Measurements from ENCODE around the gene TBC1D2.

TBC1D2 gene

DNA sequence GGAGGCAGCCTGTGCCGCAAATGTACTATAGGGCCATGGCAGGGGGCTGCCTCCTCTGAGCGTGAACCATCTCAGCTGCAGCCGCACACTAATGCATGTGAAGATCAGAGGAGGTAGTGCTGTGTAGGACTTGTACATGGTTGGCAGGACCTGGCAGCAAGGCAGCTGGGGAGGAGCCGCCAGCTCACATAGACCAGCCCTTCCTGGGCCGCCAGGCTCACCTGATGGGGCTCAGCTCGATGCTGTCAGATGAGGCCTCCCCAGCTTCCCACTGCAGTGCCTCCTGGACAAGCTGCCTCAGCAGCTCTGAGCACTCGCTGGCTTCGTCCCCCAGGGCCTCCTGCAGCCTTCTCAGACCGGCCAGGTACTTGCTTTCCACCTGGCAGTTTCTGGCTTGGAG lies 45.0 kb downstream of the TBC1D2 start:
- no peak for DNase-seq

DNA sequence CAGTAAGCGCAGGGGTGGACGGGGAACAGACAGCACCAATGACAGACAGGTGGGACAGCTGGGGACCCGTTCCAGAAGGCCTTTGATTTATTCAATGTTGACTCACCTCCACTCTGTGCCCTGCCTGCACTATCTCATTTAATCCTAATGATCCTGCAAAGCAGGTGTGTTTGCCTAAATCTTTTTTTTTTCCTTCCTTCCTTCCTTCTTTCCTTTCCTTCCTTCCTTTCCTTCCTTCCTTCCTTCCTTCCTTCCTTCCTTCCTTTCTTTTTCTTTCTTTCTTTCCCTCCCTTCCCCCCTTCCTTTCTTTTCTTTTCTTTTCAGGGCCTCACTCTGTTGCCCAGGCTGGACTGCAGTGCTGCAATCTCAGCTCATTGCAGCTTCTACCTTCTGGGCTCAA lies 45.9 kb downstream of the TBC1D2 start:
- no peak for DNase-seq

DNA sequence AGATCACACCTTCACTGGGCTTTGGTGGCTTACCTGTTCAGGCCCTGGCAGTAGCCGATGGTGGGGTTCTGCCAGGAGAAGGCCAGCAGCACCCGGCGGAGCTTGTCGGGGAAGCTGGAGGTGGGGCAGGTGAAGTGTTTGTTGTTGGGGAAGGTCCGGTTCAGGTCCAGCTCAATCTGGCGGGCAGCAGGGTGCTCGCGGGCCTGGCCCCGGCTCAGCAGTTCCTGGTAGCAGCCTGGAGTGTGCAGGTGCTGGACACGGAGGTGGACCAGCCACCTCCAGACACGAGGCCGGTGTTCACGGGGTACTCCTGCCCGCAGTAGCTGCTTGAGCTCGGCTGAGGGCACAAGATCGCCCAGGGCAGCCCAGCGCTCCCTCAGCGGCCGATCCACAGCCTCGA lies 46.8 kb downstream of the TBC1D2 start:
- no peak for DNase-seq

DNA sequence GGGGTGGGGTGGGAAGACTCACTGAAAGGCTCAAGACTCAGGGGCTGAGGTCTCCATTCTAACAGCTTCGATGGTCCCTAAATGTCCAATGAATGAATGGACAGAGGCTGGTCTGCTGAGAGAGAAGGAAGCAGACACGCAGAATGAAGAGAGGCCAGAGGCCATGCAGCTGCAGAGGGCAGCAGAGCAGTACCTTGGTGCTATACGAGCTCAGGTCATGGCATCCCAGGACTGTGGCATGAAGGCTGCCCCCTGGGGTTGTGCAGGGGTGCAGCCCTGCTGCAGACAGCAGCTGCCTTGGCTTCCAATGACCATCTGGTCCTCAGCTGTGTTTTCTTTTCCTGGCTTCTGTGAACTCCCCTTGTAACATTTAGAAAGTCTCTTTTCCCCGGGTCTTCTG lies 47.8 kb downstream of the TBC1D2 start:
- no peak for DNase-seq

DNA sequence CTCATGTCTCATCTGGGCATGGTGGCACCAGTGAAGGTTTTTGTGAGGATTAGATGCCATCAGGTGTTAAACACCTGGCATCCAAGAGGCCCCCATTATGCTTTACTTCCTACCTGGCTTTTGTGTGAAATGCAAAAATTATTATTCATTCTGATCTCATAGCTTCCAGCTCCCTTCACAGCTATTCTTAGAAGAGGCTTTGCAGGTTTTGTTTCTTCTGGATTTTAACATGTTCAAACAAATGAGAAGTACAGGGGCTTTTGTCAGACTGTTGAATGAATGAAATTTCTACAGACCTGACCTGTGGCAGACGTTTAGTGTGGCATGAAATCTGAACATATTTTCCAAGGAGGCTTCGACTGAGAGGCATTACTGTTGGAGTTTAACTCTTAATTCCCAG lies 48.7 kb downstream of the TBC1D2 start:
- no peak for DNase-seq

DNA sequence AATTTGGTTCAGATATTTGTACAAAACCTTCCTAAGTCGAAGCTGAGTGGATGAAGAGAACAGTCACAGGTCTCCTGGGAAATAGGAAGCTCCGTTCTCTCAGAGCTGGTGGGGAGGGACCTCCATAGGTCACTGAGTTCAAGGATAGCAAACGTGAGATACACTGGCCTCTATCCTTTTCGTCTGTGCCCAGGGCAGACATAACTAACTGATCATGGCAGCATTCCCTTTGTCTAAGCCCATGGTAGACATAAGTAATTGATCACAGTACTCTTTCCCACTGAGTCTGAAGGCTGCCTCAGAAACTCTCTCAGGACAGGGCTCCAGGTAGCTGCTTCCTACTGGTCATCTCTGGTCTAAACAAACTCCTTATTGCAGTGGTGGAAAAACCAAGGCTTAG lies 50.8 kb downstream of the TBC1D2 start:
- no peak for DNase-seq

DNA sequence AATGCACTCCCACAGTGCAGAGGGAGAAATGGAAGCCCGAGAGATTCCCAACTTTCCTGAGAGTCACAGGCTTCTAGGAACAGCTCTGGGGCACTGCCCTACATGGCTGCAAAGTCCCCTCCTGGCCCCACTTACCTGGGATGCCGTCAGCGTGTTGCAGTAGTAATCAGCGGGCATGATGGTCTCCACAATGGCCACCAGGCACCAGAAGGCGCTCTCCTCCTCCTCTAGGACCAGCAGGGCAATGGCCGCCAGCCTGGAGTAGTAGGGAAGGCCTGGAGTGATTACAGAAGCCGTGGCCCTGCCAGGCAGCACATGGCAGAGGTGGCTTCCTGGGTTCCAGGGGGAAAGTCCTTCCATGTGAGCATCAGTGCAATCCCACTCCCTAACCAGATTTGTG lies 52.3 kb downstream of the TBC1D2 start:
- no peak for DNase-seq

DNA sequence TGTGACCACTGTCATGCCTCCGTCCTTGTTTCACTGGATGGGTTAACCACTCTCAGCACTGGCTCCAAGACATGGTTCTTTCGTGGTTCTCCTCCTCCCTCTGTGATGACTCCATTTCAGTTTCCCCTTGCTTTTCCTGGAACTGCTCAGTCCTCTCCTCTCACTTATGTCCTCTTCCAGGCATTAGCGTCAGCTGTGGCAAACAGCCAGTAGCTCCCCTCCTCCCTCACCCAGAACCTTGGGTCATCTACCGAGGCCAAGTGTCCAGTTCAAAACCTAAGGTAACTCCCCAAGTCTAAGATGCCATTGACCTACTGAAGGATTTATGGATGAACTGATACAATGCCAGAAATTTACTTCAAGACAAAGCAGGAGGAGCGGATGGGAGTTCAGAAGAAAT lies 53.2 kb downstream of the TBC1D2 start:
- no peak for DNase-seq

DNA sequence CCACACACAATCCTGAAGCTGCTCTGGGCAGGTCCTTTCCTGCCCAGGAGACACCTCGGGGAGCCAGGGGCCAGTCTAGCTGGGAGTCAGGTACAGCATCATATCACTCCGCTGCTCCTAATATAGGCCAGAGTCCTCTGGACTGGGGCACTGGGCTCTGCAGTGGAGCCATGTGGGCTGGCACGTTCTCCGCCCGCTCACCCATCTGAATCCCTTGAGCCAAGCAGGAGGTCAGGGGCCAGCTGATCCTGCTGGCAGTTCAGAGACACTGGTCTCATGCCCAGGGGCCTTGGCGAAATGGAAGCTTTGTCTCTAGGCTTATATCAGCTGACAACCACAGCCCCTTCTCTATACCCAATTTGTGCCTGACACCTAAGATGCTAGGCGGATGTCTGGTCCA lies 53.7 kb downstream of the TBC1D2 start:
- DNase-seq = no peak

DNA sequence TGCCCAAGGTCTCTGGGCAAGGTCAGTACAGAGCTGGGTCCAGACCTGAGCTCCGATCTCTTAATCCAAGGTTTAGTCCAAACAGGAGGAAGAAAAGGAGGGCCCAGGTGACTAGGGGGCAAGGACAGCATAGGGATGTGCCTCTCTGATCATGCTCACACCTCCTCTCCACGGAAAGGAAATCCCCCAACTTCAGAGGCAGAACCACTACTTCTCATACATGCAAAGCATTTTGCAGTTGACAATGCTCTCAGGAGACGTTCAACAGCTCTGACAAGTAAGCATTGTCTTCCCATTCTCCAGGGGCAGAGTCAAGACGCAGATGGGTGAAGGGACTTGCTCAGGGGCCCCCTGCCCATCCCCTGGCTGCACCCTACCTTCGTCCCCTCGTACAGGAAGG lies 54.3 kb downstream of the TBC1D2 start:
- DNase-seq = no peak

DNA sequence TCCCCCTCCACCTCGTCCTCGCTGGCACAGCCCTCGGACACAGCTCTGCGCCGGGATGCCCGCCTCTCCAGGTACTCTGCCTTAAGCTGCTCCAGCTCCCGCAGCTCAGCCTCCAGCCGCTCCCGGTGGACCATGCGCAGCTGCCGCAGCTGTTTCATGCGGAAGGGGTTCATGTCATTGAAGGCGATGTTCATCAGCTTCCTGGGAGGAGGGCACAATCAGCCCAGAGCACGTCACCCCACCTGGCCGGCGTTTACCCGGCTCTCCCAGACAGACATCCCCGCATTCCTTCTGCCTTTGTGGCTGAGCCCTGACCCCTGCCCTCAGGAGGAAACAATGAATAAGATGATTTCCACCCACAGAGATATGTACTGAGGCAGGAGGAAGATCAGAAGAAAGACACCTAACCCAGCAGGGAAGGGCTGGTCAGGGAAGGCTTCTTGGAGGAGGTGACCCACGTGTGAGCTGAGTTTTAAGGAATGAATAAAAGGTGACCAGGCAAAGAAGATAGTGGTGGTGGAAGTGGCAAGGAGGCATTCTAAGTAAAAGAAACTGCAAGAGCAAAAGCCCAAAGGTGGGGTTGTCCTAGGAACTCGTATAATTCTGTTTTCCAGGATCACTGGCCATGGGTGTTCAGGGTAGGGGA lies 55.9 kb downstream of the TBC1D2 start:
- no peak for DNase-seq

DNA sequence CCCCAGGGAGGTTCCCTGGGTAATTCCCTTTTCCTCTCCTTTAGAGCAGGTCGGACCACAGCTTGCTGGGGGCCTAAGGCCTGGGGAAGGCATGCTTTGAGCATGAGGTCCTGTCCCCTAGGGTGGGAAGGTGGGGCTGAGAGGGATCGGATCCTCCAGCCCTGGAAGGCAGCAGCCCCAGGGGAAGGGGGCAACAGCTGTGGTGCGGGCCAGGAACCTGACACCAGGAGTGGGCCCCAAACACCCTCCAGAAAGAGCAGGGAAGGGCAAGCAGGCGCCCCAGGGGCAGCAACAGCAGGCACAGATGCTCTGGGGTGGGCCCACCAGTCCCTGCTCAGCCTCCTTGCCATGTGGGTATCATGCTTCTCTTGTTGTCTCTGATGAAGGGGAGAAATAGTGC lies 59.8 kb downstream of the TBC1D2 start:
- DNase-seq = no peak

DNA sequence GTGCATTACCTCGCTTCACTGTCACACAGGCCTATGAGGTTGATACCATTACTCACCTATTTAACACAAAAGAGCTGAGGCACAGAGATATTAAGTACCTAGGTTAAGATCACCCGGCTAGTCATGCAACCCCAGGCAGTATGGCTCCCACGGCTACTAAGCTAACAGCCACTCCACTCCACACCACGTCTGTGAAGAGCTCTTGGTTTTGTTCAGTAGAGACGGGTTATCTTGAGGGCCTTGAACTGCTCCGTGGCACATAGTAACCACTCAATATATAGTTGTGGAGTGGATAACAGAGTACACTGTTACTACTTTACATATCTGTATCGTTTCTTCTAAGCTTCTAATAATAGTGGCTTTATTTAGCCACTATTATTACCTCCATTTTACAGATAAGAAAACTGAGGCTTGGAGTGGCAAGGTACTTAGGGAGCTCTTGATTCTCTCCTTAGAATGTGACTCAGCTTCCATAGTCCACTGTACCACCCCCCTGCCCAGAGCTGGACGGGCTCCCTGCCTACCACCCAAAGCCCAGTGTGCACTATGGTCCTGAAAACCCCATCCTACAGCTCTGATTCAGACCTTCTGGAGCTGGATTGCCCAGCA lies 62.0 kb downstream of the TBC1D2 start:
- DNase-seq = no peak

DNA sequence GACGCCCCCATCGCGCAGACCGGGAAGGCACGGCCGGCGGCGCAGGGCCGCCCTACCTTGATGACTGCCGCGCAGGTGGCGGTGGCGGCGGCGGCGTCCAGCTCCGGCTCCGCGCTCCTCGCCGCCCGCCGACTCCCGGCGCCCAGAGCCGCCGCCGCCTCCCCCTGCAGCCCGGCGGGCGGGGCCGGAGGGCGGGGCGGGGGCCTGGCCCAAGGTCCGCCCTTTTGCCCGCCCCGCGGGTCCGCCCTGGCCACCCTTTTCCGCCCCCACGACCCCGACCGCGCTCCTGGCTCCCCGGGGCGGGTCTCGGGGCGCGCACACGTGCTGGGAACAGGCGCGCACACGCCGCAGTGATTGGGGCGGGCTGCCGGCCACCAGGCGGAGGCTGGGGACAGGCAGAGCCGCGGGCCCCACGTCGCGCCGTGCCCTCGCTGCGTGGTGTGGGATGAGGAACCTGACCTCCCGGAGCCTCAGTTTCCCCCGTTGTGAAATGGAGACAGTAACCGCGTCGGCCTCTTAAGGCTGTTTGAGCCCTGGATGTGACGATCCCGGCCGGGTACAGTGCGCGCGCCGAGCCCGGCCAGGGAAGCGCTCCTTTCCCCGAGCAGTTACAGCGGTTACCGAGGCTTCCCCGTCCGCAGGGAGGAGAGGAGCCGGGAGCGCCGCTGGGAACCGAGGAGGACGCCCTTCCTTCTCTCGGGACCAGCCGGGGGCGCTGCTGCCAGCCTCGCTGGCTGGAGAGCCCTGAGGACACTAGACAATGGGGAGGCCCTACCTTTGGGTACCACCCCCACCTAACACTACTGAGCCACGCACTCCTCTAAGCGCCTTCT lies 62.7 kb downstream of the TBC1D2 start, which contains the start of gene CORO2A:
TSS of gene CORO2A (minus strand) at position 135 of the 833 bp plus-strand sequence. CDS start 34,977 bp downstream, outside the sequence.
- peak; percentile 87 for DNase-seq

DNA sequence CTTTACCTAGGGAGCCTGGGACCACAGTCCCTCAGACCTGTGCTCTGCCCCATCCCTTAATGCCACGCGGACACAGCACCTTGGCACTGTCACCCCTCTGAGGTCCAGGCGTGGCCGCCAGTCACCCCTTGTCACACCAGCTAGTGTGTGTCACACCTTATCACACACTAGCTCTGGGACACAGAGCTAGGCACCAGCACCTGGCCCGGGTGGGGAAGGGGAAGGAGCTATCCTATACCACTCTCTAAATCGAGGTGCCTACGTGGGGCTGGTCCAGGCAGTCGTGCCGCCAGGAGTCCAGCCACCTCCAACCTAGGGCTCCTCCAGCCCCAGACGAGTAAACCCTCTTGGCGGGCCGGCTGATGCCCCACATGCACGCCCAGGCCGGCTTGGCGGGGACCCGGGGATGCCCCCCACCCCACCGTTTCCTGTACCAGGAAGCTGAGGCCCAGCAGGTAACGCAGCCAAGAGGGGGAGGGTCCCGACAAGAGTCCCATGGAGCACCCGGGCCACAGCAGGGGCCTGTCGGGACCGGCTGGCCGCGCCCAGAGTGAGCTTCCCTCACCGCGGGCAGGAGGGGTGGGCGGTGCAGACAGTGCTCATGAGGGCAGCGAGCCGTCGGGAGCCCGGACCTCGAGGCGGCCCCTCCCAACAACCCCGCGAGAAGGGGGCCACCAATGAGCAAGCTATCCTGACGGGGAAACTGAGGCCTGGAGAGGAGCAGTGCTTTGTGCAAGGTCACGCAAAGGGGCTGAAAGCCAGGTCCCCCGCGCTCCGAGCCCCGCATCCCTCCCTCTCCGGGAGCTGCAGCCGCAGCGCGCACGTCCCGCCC lies 63.6 kb downstream of the TBC1D2 start:
- peak; percentile 46 for DNase-seq

DNA sequence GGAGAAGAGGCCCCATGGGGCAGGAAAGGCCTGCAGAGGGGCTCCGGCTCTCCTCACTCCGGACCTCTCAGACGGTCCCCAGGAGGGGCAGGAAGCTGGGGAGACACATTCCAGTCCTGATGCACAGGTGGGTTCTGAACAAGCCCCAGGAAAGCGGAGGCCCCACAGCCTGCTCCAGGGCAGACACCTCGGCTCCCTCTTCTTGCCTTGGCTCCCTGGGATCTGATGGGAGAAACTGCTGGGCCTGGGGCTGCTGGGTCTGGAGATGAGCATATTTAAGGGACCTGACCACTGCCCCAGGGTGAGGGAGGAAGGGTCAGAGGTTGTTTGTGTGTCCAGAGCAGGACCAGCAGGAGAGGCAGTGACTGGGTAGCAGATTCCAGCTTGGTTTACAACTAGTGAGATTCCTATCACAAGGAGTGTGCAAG lies 64.3 kb downstream of the TBC1D2 start:
- DNase-seq = no peak

DNA sequence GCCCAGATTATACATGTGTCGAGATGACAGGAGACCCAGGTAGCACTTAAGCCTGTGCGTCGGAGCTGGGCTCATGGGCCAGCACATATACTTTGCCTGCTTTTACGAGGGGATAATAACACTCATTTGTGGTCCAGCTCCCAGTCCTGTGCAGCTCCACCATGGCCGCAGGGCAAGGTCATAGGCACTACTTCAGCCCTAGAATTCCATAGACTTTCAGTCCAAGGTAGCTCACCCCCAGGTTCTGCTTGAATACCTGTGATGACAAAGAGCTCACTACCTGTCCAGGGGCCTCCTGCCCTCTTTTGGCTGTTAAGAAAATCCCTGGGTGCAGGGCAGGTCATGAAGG lies 64.7 kb downstream of the TBC1D2 start:
- DNase-seq = no peak

DNA sequence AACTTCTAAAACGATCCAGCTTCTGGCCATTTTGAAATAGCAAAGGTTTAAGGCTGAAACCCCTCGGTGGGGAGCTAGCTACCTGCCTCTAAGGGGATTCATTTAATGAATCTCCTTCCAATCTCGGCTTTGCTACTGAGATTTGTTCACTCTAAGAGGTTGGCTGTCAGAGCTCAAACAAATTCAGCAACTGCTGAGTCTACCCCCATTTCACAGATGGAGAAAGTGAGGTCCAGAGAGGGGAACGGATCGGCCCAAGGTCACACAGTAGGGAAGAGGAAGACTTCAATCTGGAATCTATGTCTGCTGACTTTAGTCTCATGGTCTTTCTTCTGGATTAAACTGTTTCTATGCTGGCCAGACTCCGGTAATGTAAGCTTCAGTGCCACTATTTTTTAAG lies 66.0 kb downstream of the TBC1D2 start:
- no peak for DNase-seq

DNA sequence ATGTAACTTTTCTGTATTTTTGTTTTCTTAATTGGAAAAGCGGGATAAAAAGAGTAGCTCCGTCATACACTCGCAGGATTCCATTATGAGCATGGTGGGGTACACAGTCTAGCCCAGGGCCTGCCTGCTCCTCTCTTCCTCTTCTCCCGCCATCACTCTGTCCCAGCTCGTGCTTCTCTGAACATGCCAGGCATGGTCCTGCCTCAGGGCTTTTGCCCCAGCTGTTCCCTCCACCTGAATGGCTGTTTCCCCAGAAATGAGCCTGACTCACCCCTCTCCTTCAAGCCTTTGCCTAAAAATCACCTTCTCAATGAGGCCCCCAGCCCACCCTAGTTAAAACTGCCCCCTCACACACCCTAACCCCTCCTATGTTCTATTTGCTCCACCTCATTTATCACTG lies 67.5 kb downstream of the TBC1D2 start:
- DNase-seq = no peak

DNA sequence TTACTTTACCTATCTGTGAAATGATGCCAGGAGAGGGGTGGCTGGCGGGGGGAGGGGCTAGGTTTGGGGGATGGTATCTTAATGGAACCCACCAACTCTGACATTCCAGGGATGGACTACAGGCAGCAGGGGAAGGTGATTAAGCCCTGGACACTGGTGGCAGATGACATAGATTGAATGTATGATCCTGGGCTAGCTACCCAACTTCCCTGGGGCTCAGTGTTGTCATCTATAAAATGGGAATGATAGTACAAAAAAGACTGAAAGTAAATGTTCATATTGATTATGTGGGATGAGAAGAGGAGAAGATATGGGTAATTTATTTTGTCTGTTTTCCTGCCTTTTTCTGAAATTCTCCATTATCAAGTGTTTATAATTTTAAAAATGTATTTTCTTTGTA lies 69.2 kb downstream of the TBC1D2 start:
- no peak for DNase-seq

DNA sequence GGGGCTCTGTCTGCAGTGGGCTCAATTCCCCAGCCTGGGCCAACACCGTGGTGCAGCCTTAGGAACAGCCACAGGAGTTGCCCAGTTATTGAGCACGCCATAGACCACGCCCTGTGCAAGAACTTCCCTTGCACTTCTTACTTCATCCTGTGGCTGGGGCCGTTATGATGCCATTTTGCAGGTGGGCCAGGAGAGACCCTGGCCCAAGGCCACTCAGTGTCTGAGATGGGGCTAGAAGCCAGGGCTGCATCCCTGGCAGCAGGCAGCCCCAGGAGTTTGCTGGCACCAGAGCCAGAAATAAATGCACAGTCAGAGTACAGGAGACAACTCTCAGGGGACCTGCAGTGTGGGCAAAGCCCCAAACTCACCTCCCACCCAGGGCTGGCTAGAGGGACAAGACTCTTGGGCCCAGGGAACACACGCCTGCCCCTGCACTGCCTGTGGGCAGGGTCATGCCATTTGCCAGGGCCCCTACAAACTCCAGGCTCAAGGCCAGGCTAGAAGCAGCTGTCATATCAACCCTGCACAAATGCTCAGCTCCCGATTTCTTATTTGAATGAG lies 69.8 kb downstream of the TBC1D2 start:
- no peak for DNase-seq

DNA sequence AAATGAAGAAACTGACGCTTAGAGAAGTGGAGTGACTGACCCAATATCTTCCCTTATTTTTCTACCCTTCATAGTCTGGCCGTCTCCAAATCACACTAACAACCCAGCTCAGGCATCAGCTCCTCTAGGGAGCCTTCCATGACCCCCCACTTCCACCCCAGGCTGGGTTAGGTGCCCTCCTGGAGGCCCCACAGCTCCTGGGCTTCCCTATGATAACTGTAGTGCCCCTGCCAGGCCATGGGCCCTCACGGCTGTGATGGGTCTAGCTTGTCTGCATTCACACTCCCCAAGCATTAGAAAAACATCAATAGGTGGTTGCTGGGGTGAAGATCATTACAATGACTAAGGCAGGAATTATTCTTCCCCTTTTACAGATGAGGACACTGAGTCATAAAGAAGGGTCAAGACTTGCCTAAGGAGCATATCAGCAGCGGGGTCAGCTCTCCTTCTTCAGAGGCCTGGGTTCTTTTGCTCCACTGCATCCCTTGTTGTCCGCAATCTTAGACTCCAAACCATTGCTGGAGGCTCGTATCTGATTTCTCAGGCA lies 70.4 kb downstream of the TBC1D2 start:
- DNase-seq = no peak

DNA sequence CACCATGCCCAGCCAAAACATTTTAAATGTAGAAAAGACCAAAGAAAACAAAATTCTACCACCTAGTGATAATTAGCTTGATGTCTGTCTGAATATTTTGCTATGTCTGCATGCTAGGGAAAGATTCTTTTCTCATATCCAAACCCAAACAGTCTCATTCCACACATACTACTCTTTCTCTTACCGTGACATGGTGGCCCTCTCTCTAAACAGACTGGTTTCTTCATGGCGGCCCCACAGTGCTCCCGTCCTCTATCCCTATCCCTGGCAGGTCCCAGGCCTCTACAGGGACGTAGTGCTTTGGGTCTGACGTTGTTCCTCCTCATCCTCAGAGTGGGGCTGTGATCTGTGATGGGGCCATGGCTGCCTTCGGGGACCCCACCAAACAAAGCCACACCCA lies 71.1 kb downstream of the TBC1D2 start:
- no peak for DNase-seq

All from OCI-M1 (cell line).